GM12891 (cell line): ENCODE measurements around the gene ADARB1.

Experiments
- PAX5 ChIP-seq: IDR thresholded peaks from 2 replicates; pipeline ENCODE4 v1.6.1; 2011; ENCODE audit warnings: low read length, moderate library complexity, mild to moderate bottlenecking; ENCODE audit not compliant: insufficient read depth, severe bottlenecking
- POLR2A ChIP-seq: IDR thresholded peaks from 2 replicates; pipeline ENCODE4 v1.6.1; 2011; ENCODE audit warnings: low read depth, low read length, control low read depth
- POLR2AphosphoS5 ChIP-seq: IDR thresholded peaks from 2 replicates; pipeline ENCODE4 v1.6.1; 2011; ENCODE audit warnings: low read depth, low read length, control low read depth
- POU2F2 ChIP-seq: IDR thresholded peaks from 2 replicates; pipeline ENCODE4 v1.6.1; 2011; ENCODE audit warnings: low read depth, mild to moderate bottlenecking, control low read depth, low read length, moderate library complexity
- SPI1 ChIP-seq: IDR thresholded peaks from 2 replicates; pipeline ENCODE4 v1.6.1; 2011; ENCODE audit warnings: low read depth, low read length, control low read depth
- TAF1 ChIP-seq: IDR thresholded peaks from 2 replicates; pipeline ENCODE4 v1.6.1; 2011; ENCODE audit warnings: low read depth, low read length, control low read depth

DNA sequence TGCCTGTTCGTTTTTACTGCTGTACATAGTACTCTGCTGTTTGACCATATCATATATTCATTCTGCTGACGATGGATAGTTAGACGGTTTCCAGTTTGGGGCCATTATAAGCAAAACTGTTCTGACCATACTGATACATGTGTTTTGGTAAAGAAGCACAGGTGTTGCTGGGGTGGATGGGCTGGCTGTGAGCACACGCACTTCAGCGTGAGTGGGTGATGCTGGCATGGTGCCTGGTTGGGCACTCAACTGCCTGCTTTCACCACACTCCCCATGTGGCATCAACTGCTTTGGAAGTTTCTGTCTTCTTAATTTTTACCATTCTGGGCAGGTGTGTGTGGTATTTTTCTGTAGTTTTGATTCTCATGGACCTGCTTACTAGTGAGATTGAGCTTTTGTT lies 37.3 kb downstream of the ADARB1 start:
- TF ChIP-seq POLR2A: no peak
- TF ChIP-seq TAF1: no peak
- no peak for TF ChIP-seq POLR2AphosphoS5
- TF ChIP-seq SPI1: no peak
- no peak for TF ChIP-seq PAX5
- no peak for TF ChIP-seq POU2F2
